B cell (primary cell): ENCODE data around the gene PCSK7. TPM values are rescaled to one million over a fixed set of nuclear protein-coding genes. Genes with fewer than 3 reads are reported as not detected.

Experiments used
- ATAC-seq: fragments of 200-7000 bp; cut with Tn5 transposase; one replicate; pipeline ENCODE4 v1.10.0; 2021; ENCODE audit warnings: low read depth, mild to moderate bottlenecking, moderate number of reproducible peaks, moderate library complexity
- CTCF ChIA-PET: fragments of 350-600 bp; sonication (Branson Sonifier 250); formaldehyde crosslinking; loops from one replicate; lab custom pipeline; 2021; ENCODE audit warnings: antibody characterized with exemption, inconsistent platforms; lab: Charles Lee
- POLR2A ChIA-PET: fragments of 350-600 bp; sonication (Branson Sonifier 250); formaldehyde crosslinking; loops from one replicate; lab custom pipeline; 2021; ENCODE audit warnings: antibody characterized with exemption; lab: Charles Lee
- DNase-seq: peaks from one replicate; pipeline ENCODE4 v3.0.0; 2013
- H2AFZ ChIP-seq: 2 replicates; pipeline ENCODE4 v1.6.1; 2012; ENCODE audit warnings: mild to moderate bottlenecking, low read depth, low read length; ENCODE audit not compliant: insufficient read depth, poor library complexity, severe bottlenecking
- H3K27ac ChIP-seq, 2 donors: 1 replicate in 1 of 2; 2 replicates in 1 of 2; pipeline ENCODE4 v1.5.1; 2012 to 2013; ENCODE audit warnings: low read length in 2 of 2, mild to moderate bottlenecking in 2 of 2, moderate library complexity in 1 of 2
- H3K27me3 ChIP-seq, 4 experiments: fragments of 200-600 bp in 1 of 4; sonication (generic) in 1 of 4; replicated peaks in 1 of 4; 1 replicate in 2 of 4; 2 replicates in 2 of 4; pipeline versions ENCODE4 v1.6.1 to v1.7.0; 2013 to 2016; ENCODE audit warnings: low read length in 3 of 4, mild to moderate bottlenecking in 2 of 4, mixed read lengths in 1 of 4, moderate library complexity in 1 of 4; ENCODE audit not compliant: insufficient read depth in 4 of 4, control insufficient read depth in 3 of 4; ENCODE audit errors: control extremely low read depth in 1 of 4
- H3K36me3 ChIP-seq, 2 experiments: replicated peaks in 1 of 2; 1 replicate in 1 of 2; 2 replicates in 1 of 2; pipeline versions ENCODE4 v1.6.1 to v1.7.1; 2013; ENCODE audit warnings: low read length in 1 of 2; ENCODE audit not compliant: insufficient read depth in 2 of 2, control insufficient read depth in 1 of 2; ENCODE audit errors: control extremely low read depth in 1 of 2, extremely low read depth in 1 of 2
- H3K4me1 ChIP-seq, 2 donors: fragments of 200-600 bp in 1 of 2; sonication (generic) in 1 of 2; 1 replicate in 1 of 2; 2 replicates in 1 of 2; pipeline versions ENCODE4 v1.5.1 to v1.6.1; 2013 to 2017; ENCODE audit warnings: low read length in 2 of 2; ENCODE audit not compliant: control insufficient read depth in 2 of 2, insufficient read depth in 2 of 2
- H3K4me2 ChIP-seq: replicated peaks from 2 replicates; pipeline ENCODE3; 2012; ENCODE audit warnings: mild to moderate bottlenecking, low read depth, low read length; ENCODE audit not compliant: poor library complexity, severe bottlenecking
- H3K4me3 ChIP-seq, 5 experiments: fragments of 200-600 bp in 1 of 5; sonication (generic) in 1 of 5; 1 replicate in 3 of 5; 2 replicates in 2 of 5; pipeline versions ENCODE4 v1.5.1 to v1.7.0; 2011 to 2016; ENCODE audit warnings: low read length in 4 of 5, mild to moderate bottlenecking in 4 of 5, low read depth in 2 of 5, control low read depth in 1 of 5, moderate library complexity in 1 of 5; ENCODE audit not compliant: insufficient read depth in 1 of 5; ENCODE audit errors: control extremely low read depth in 1 of 5, extremely low read depth in 1 of 5
- H3K79me2 ChIP-seq: fragments of 200-600 bp; sonication (generic); one replicate; pipeline ENCODE4 v1.6.0; 2016; ENCODE audit warnings: low read length; ENCODE audit not compliant: control insufficient read depth, insufficient read depth
- H3K9ac ChIP-seq: fragments of 200-600 bp; sonication (generic); 2 replicates; pipeline ENCODE4 v1.6.1; 2017; ENCODE audit warnings: mild to moderate bottlenecking, low read length, moderate library complexity
- H3K9me3 ChIP-seq, 3 donors: one replicate each; pipeline versions ENCODE4 v1.6.1 to v1.7.1; 2013; ENCODE audit warnings: low read length in 2 of 3; ENCODE audit not compliant: control insufficient read depth in 2 of 3, insufficient read depth in 1 of 3; ENCODE audit errors: control extremely low read depth in 1 of 3
- H4K20me1 ChIP-seq: 2 replicates; pipeline ENCODE4 v1.6.0; 2012; ENCODE audit warnings: mild to moderate bottlenecking, low read length; ENCODE audit not compliant: insufficient read depth, control insufficient read depth, poor library complexity, severe bottlenecking
- H3K27ac Mint-ChIP-seq: one replicate; pipeline ENCODE4 v1.8.0; 2021; ENCODE audit warnings: mixed read lengths
- H3K27me3 Mint-ChIP-seq: one replicate; pipeline ENCODE4 v1.8.0; 2021; ENCODE audit warnings: mixed read lengths
- H3K4me1 Mint-ChIP-seq: one replicate; pipeline ENCODE4 v1.8.0; 2021; ENCODE audit warnings: mixed read lengths
- H3K4me3 Mint-ChIP-seq: one replicate; pipeline ENCODE4 v1.8.0; 2021; ENCODE audit warnings: mixed read lengths
- H3K9me3 Mint-ChIP-seq: one replicate; pipeline ENCODE4 v1.8.0; 2022; ENCODE audit warnings: mixed read lengths; ENCODE audit not compliant: insufficient read depth
- CTCF ChIP-seq: fragments of 200-600 bp; IDR thresholded peaks from one replicate; pipeline ENCODE4 v1.8.0; 2022; ENCODE audit warnings: antibody characterized with exemption, mild to moderate bottlenecking
- EZH2 ChIP-seq: IDR thresholded peaks from 2 replicates; pipeline ENCODE4 v1.6.1; 2012; ENCODE audit warnings: borderline replicate concordance, low read depth, mild to moderate bottlenecking, moderate library complexity, low read length; ENCODE audit not compliant: insufficient read depth, poor library complexity, severe bottlenecking
- WGBS: methylation state at CpG from one replicate; pipeline ENCODE4 v1.1.5; 2013; ENCODE audit warnings: missing lambda C conversion rate; ENCODE audit not compliant: insufficient coverage; 5-methylcytosine and 5-hydroxymethylcytosine counted together
- intact Hi-C: fragments of 100-400 bp; cut with micrococcal nuclease; formaldehyde crosslinking; loops from one replicate; pipeline ENCODE4 v1.10.0; 2022
- polyA plus RNA-seq: library from polyadenylated mRNA; depleted of rRNA; stranded (reverse); fragments of >200 nt; gene quantifications from 2 replicates; pipeline ENCODE4 v1.2.3, GENCODE V29; 2012
- total RNA-seq, 2 donors: library from RNA; stranded (reverse); fragments of 120-200 nt in 1 of 2; gene quantifications; 1 replicate in 1 of 2; 2 replicates in 1 of 2; pipeline versions ENCODE4 v1.2.3 to v1.2.4, GENCODE V29; 2013 to 2022

PCSK7 gene
- total and polyA plus RNA-seq, 2 donors (not counting 1 experiment from before 2014, with no cell fraction given): 203 to 283 TPM

- no peak overlapping the region for H3K27ac Mint-ChIP-seq
- Histone ChIP-seq H2AFZ (no peak overlapping the region), H3K9me3 (no peaks in the 10 kb centered on the region), H3K4me1 (peaks cover 3 to 5% of the 10 kb centered on the region in 2 donors), H3K4me2 (no peak overlapping the region), H4K20me1 (no peaks in the 10 kb centered on the region), H3K27me3 (no peaks in the 10 kb centered on the region), H3K79me2 (peaks cover under 1% of the 10 kb centered on the region), H3K4me3 (no peak overlapping the region), H3K27ac (no peak overlapping the region), H3K9ac (no peak overlapping the region), H3K36me3 (peaks cover 3 to 24% of the 10 kb centered on the region in 2 experiments)
- 95% methylated on average over 2 of the region's 5 CpGs for WGBS
- intact Hi-C loops: no loop called here
- ChIA-PET CTCF (interaction anchor here (3.0 kb wide), 1 partner anchor 12 kb away, joined by 13 read pairs; no protein-coding TSS in a partner anchor), POLR2A (no interaction called here)
- no peak for DNase-seq
- H3K27me3 Mint-ChIP-seq: no peaks in the 10 kb centered on the region
- H3K4me3 Mint-ChIP-seq: no peak overlapping the region
- no peaks in the 10 kb centered on the region for H3K9me3 Mint-ChIP-seq
- TF ChIP-seq EZH2 (no peak), CTCF (no peak)
- peaks cover 12% of the 10 kb centered on the region for H3K4me1 Mint-ChIP-seq
- no peak for ATAC-seq
Observed at GRCh38 chr11:117238221-117238620, 6.3 kb upstream of the PCSK7 start.

GRCh38 chr11:117232911-117233409 lies 1.1 kb upstream of the PCSK7 start:
- ChIA-PET POLR2A (interaction anchor here (1.6 to 1.8 kb wide), 2 partner anchors 54 to 89 kb away, joined by 5 read pairs; partner anchors contain the start of genes PAFAH1B2 and SIDT2), CTCF (interaction anchor here (4.2 to 19.9 kb wide), 2 partner anchors 54 to 89 kb away, joined by 14 to 309 read pairs; partner anchors contain the start of genes PAFAH1B2 and SIDT2)
- Histone ChIP-seq H3K27ac (peak overlapping the region; percentile 41 to 57), H3K27me3 (no peaks in the 10 kb centered on the region), H3K4me3 (peak overlapping the region; percentile 26 to 99 (median 91)), H3K79me2 (peaks cover 48% of the 10 kb centered on the region), H3K36me3 (peaks cover 3 to 29% of the 10 kb centered on the region in 2 experiments), H3K4me2 (peak overlapping the region; percentile 96), H3K4me1 (peaks cover 34 to 38% of the 10 kb centered on the region in 2 donors), H3K9ac (peak overlapping the region; percentile 74), H3K9me3 (peaks cover 0 to 3% (median 0%) of the 10 kb centered on the region in 3 donors), H4K20me1 (no peaks in the 10 kb centered on the region), H2AFZ (peak overlapping the region; percentile 85)
- WGBS: 1% methylated on average over 22 of the region's 27 CpGs
- ATAC-seq (peak; percentile 1), DNase-seq (peak; percentile 44)
- peak overlapping the region; percentile 84 for H3K27ac Mint-ChIP-seq
- TF ChIP-seq CTCF (no peak), EZH2 (no peak)
- intact Hi-C loops: loop anchor here (1.0 to 5.0 kb wide), 6 partner anchors 52 to 584 kb away; partner anchors contain the start of genes PAFAH1B2, SIK3 and ZPR1
- peak overlapping the region; percentile 86 for H3K4me3 Mint-ChIP-seq
- H3K27me3 Mint-ChIP-seq: no peaks in the 10 kb centered on the region
- H3K9me3 Mint-ChIP-seq: no peaks in the 10 kb centered on the region
- H3K4me1 Mint-ChIP-seq: peaks cover 48% of the 10 kb centered on the region
